DND-41 (cell line): ENCODE measurements around the gene ITGA2B.

Source experiments
- EZH2 ChIP-seq: IDR thresholded peaks from 3 replicates; pipeline ENCODE4 v1.6.1; 2012; ENCODE audit warnings: borderline replicate concordance, low read depth, mild to moderate bottlenecking, moderate library complexity, low read length, inconsistent platforms; ENCODE audit not compliant: severe bottlenecking
- TF ChIP-seq, protein P1 (sequence below): IDR thresholded peaks from 2 replicates; pipeline ENCODE4 v1.5.1; 2012; ENCODE audit warnings: borderline replicate concordance, low read length, moderate library complexity, mild to moderate bottlenecking; ENCODE audit not compliant: poor library complexity, severe bottlenecking; ENCODE audit errors: extremely low read depth

DNA sequence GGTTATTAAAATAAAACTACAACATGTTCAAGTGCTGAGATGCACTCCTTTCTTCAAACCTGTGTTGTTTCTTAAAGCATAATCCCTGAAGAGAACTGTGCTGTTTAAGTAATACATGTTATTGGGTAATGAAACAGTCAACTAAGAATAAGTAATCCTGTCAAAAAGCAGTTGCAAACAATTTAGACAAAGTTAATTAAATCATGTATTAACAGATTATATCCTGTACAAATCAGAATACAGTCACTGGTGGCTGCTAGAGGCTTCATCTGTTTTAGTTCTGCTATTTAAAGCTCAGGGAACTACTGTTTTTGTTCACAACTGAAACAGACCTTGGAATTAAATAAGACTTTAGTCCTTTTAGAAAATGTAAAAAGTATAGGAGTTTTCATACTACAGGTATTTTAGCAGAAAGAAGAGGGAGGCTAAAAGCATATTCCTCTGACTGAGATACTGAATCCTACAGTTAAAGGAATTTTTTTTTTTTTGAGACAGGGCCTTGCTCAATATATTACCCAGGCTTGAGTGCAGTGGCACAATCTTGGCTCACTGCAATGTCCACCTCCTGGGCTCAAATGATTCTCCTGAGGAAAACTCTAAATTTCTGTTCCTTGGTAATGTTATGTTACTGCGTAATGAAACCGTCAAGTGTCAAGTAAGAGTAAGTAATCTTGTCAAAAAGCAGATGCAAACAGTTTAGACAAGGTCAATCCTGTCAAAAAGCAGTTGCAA lies 27.3 kb upstream of the ITGA2B start:
- TF ChIP-seq, protein P1, sequence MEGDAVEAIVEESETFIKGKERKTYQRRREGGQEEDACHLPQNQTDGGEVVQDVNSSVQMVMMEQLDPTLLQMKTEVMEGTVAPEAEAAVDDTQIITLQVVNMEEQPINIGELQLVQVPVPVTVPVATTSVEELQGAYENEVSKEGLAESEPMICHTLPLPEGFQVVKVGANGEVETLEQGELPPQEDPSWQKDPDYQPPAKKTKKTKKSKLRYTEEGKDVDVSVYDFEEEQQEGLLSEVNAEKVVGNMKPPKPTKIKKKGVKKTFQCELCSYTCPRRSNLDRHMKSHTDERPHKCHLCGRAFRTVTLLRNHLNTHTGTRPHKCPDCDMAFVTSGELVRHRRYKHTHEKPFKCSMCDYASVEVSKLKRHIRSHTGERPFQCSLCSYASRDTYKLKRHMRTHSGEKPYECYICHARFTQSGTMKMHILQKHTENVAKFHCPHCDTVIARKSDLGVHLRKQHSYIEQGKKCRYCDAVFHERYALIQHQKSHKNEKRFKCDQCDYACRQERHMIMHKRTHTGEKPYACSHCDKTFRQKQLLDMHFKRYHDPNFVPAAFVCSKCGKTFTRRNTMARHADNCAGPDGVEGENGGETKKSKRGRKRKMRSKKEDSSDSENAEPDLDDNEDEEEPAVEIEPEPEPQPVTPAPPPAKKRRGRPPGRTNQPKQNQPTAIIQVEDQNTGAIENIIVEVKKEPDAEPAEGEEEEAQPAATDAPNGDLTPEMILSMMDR, result no peak
- TF ChIP-seq EZH2, result no peak
